GM19372 (cell line): ENCODE data around the gene RDH14.

Source experiments
- ATAC-seq: cut with Tn5 transposase; IDR thresholded peaks from one replicate; pipeline ENCODE4 v1.9.1; 2021; ENCODE audit warnings: mild to moderate bottlenecking, low read depth, moderate library complexity; ENCODE audit not compliant: unreplicated experiment

RDH14 gene

GRCh38 chr2:18560031-18560796, at the start of gene RDH14:
RDH14 (minus strand) TSS chr2:18560653; CDS start chr2:18560572, 81 bp downstream.
- peak; percentile 93 for ATAC-seq

- ATAC-seq = no peak
Measured at GRCh38 chr2:18610090-18610489, 49.6 kb upstream of the RDH14 start.

- ATAC-seq = no peak
Measured at GRCh38 chr2:18605115-18605514, 44.7 kb upstream of the RDH14 start.

GRCh38 chr2:18604531-18604885, 44.1 kb upstream of the RDH14 start:
- no peak for ATAC-seq

- no peak for ATAC-seq
Measured at GRCh38 chr2:18603854-18604530, 43.5 kb upstream of the RDH14 start.

GRCh38 chr2:18602298-18602697, 41.8 kb upstream of the RDH14 start:
- no peak for ATAC-seq

- no peak for ATAC-seq
Measured at GRCh38 chr2:18600255-18600613, 39.8 kb upstream of the RDH14 start.

- ATAC-seq = no peak
Measured at GRCh38 chr2:18599509-18600254, 39.2 kb upstream of the RDH14 start.

GRCh38 chr2:18598848-18599484, 38.5 kb upstream of the RDH14 start:
- ATAC-seq = no peak

- ATAC-seq = no peak
Measured at GRCh38 chr2:18597618-18598017, 37.2 kb upstream of the RDH14 start.

- ATAC-seq = no peak
Measured at GRCh38 chr2:18596993-18597392, 36.5 kb upstream of the RDH14 start.

- no peak for ATAC-seq
Measured at GRCh38 chr2:18593496-18593895, 33.0 kb upstream of the RDH14 start.

- ATAC-seq = no peak
Measured at GRCh38 chr2:18592372-18592771, 31.9 kb upstream of the RDH14 start.

GRCh38 chr2:18589354-18589753, 28.9 kb upstream of the RDH14 start, which contains the start of gene NT5C1B:
NT5C1B (minus strand) TSS chr2:18589569; CDS start chr2:18589468, 101 bp downstream.
- ATAC-seq = no peak

- ATAC-seq = no peak
Measured at GRCh38 chr2:18588802-18589201, 28.3 kb upstream of the RDH14 start.

- ATAC-seq = no peak
Measured at GRCh38 chr2:18588049-18588448, 27.6 kb upstream of the RDH14 start.

GRCh38 chr2:18585526-18585925, 25.1 kb upstream of the RDH14 start:
- ATAC-seq = no peak

GRCh38 chr2:18584608-18584954, 24.1 kb upstream of the RDH14 start:
- no peak for ATAC-seq

GRCh38 chr2:18583905-18584607, 23.6 kb upstream of the RDH14 start:
- no peak for ATAC-seq

- ATAC-seq = no peak
Measured at GRCh38 chr2:18580606-18581005, 20.2 kb upstream of the RDH14 start.
